ENCODE results near the gene SPEM1.
A peak's percentile ranks its signal among the peaks of the same experiment; 100 is the strongest.

SPEM1 gene

GRCh38 chr17:7418472-7419152 is 1.5 kb upstream of the SPEM1 start:
- no peak for DNase-seq (ENCODE audit: low read depth)

- no peak for DNase-seq (ENCODE audit: low read depth)
Observed at GRCh38 chr17:7421186-7421585, 1.1 kb downstream of the SPEM1 start.

- no peak for DNase-seq (ENCODE audit: low read depth)
Observed at GRCh38 chr17:7423679-7424078, 3.6 kb downstream of the SPEM1 start.

- no peak for DNase-seq (ENCODE audit: low read depth)
Observed at GRCh38 chr17:7425316-7425715, 5.2 kb downstream of the SPEM1 start, which contains the start of gene SPEM2. Gene SPEM2, plus strand, starts transcription at chr17:7425616. Its CDS starts 73 bp downstream, at chr17:7425689.

- DNase-seq (ENCODE audit: low read depth), result no peak
Observed at GRCh38 chr17:7425756-7426155, 5.6 kb downstream of the SPEM1 start.

- DNase-seq (ENCODE audit: low read depth), result no peak
Observed at GRCh38 chr17:7426203-7426863, 6.2 kb downstream of the SPEM1 start.

- no peak for DNase-seq (ENCODE audit: low read depth)
Observed at GRCh38 chr17:7426896-7427489, 6.9 kb downstream of the SPEM1 start.

GRCh38 chr17:7427549-7427948 is 7.4 kb downstream of the SPEM1 start:
- no peak for DNase-seq (ENCODE audit: low read depth)

GRCh38 chr17:7428557-7428956 is 8.4 kb downstream of the SPEM1 start, which contains the start of gene SPEM3:
Gene SPEM3, plus strand, starts transcription at chr17:7428857. Its CDS starts 46 bp downstream, at chr17:7428903.
- DNase-seq (ENCODE audit: low read depth), result no peak

- DNase-seq (ENCODE audit: low read depth), result no peak
Observed at GRCh38 chr17:7429722-7430121, 9.6 kb downstream of the SPEM1 start.

GRCh38 chr17:7431231-7431630 is 11.1 kb downstream of the SPEM1 start:
- no peak for DNase-seq (ENCODE audit: low read depth)

GRCh38 chr17:7432296-7432695 is 12.2 kb downstream of the SPEM1 start:
- no peak for DNase-seq (ENCODE audit: low read depth)

- DNase-seq (ENCODE audit: low read depth), result peak; percentile 35
Observed at GRCh38 chr17:7435676-7436555, 15.8 kb downstream of the SPEM1 start.

- DNase-seq (ENCODE audit: low read depth), result peak; percentile 72
Observed at GRCh38 chr17:7436556-7437368, 16.6 kb downstream of the SPEM1 start.

- DNase-seq (ENCODE audit: low read depth), result no peak
Observed at GRCh38 chr17:7437369-7437863, 17.3 kb downstream of the SPEM1 start.

- peak; percentile 57 for DNase-seq (ENCODE audit: low read depth)
Observed at GRCh38 chr17:7437950-7438614, 18.0 kb downstream of the SPEM1 start.

- no peak for DNase-seq (ENCODE audit: low read depth)
Observed at GRCh38 chr17:7438656-7439460, 18.7 kb downstream of the SPEM1 start.

- no peak for DNase-seq (ENCODE audit: low read depth)
Observed at GRCh38 chr17:7439462-7440112, 19.5 kb downstream of the SPEM1 start, which contains the start of gene FGF11. Gene FGF11, plus strand, starts transcription at chr17:7439512. Its CDS starts 109 bp downstream, at chr17:7439621.
